Activated T-cell treated with anti-CD3 and anti-CD28 coated beads, Interleukin-2, amount 50 U/mL, for 48 hours (primary cell): Measurements from ENCODE around the gene PLXNA4.

Experiments
- DNase-seq, 2 experiments: peaks; one replicate each; pipeline ENCODE4 v3.0.0-alpha.2; 2020

The PLXNA4 gene

GRCh38 chr7:132430861-132431822 lies 145.1 kb downstream of the PLXNA4 start:
- DNase-seq = peak; percentile 51 to 64

GRCh38 chr7:132430041-132430855 lies 146.0 kb downstream of the PLXNA4 start:
- DNase-seq = no peak

GRCh38 chr7:132429181-132429580 lies 147.1 kb downstream of the PLXNA4 start:
- DNase-seq = no peak

DNA sequence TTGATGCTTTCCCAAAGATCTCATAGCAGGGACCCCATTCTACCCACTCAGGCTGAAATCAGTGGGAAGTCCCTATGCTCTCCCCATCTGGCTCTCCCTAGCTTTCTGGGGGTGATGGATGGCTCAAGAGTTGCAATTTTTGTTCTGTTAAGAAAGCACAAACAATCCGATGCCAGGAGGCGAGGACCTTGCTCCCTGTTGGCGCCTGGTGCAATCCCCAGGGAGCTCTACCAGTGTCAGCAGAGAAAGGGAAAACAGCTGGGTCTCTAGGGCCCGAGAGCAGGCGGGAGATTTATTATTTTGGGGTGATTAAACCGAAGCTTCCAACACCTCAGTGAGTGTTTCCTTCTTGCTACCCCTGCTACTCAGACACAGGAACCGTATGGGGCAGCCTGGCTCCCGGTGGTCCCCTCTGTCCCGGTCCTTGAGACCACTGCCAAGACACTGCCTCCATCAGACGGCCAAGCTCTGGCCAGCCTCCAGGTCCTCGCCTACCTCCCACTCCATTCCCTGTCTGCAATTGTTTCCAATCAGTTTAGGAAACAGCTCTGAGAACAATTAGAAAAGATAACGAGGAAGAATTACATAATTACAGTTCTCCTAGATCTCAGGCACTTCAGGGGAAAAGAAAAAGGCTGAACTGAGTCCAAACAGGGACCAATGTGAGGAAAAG lies 147.9 kb downstream of the PLXNA4 start:
- no peak for DNase-seq

DNA sequence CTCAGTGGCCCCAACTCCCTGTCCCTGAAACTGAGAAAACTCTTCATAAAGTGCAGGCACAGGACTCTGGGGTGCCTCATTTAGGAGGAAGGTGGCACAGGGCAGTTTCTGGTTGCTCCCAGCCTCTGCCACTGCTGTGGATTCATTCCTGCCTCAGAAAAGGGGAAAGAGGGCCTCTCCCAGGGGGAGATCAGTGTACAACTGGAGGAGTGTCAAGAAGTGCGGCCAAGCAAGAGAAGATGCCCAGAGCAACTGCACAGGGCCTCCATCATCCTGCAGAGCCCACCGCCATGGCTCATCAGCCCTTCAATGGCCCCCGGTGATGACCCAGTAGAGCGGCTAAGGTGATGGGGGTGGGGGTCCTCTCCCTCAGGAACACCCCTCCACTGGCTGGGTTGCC lies 150.3 kb downstream of the PLXNA4 start:
- no peak for DNase-seq

DNA sequence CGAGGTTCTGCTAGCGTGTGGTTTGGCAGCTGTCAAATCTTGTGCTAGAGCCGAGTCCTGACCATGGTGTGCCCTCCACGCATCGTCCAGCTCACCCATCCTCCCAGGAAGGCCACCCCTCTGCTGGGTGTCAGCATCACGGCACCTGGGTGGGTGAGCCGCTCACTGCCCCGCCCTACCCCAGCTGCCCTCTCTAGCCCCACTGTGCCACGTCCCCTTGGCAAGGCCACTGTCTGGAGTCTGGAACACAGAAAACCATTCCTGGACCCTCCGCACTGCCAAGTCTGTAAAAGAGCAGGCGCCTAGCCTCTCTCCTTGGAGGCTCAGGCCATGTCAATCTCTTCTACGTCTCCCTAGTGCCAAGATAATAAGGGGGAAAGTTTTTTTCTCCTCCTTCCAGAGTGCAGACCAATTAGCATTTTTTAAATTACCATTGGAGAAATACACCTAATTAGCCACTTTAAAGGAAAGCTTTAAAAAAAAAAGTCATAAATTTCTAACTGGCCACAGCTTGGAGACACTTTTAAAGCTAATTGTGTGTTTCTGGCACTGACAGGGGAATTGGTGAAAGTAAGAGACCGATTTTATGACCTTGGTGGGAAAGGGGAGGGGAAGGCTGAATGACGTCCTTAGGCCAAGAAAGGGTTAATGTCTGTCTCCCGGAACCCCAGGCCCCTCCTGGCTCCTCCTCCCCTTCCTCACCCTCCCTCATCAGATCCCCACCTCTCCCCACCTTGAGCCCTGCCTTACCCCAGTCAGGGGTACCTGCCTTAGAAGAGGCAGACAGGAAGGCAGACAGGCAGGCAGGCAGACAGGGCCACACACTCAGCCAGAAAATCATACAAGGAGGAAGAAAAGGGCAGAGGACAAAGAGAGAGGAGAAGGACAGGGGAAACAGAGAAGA lies 151.2 kb downstream of the PLXNA4 start:
- no peak for DNase-seq

DNA sequence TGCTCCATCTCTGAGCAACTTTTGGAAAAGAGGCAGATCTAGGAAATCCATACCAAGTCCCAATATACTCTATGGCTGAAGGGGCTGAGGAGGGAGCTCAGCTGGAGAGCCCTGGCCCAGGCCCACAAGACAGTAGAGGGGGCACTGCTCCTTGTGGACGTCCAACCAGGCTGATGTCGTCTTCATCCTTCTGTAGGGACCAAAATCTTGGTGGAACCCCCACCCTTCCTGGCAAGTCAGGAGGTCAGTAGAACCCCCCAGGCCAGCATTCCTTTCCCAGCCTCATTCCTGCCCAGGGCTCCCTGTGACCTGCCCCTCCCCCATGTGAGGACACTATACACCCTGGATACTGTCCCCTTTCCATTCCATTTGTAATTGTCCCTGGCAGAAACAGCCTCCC lies 152.0 kb downstream of the PLXNA4 start:
- DNase-seq = no peak

DNA sequence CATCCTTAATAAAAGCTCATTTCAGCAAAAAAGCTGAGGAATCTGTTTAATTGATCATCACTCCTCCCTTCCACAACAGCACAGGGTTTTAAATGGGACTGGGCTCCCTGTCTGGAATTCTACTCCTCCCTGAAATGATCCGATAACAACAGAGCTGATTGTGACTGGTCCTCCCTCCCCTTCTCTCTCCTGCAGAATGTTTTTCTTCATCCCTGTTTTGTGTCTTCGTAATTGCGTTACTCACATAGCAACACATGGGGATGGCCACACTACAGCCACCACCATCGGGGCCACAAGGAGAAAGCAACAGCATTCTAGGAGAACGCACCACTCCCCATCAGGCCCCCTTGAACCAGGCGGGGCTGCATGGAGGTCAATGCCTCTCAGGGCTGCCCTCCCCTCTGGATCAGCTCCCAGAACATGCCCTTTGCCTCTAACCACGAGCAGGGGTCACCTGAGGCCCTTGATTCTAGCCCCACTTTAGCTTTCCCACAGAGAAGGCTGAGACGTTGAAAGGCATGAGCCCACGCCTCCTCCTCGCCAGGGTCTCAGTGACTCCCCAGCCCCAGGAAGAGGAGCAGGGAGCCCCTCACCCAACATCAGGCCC lies 152.6 kb downstream of the PLXNA4 start:
- no peak for DNase-seq

DNA sequence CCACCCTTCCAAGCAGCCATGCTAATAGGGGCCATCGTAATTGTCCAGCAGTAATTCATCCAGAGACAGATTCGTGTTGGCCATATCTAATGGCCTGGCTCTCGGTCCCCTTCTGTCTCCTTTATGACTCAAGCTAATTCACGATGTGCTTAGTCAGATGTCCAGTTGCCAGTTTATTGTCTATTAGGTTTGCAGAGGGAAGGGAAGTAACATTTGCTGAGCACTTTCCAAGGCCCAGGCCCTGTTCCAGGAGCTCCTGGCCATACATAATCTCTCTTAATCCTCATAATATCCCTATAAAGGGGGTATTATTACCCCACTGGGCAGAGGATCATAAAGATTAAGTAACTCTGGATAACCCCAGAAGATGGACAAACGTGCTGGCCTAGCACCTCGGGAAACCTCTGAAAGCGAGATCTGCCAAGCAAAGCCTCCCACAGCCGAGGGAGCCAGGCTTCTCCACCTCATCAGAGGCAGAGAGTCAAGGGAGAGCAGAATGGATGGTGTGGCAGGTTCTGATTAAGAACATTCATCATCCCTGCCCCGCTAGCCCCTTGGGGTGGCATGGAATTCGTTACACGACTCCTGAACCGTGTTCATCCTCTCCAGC lies 153.7 kb downstream of the PLXNA4 start:
- DNase-seq = no peak

GRCh38 chr7:132420527-132420926 lies 155.7 kb downstream of the PLXNA4 start:
- no peak for DNase-seq

DNA sequence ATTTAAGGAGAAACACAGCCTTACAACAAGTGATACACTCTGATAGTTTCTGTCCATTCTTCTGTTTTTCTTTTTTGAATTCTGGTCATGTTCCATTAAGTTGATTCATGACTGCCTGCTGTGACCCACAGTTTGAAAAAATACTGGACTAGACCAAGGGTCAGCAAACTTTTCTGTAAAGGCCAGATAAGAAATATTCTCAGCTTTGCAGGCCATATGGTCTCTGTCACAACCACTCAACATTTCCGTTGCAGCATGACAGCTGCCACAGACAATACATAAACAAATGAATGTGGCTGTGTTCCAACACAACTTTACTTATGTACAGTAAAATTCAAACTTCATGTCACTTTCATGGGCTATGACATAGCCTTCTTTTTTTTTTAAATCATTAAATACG lies 156.7 kb downstream of the PLXNA4 start:
- no peak for DNase-seq

DNA sequence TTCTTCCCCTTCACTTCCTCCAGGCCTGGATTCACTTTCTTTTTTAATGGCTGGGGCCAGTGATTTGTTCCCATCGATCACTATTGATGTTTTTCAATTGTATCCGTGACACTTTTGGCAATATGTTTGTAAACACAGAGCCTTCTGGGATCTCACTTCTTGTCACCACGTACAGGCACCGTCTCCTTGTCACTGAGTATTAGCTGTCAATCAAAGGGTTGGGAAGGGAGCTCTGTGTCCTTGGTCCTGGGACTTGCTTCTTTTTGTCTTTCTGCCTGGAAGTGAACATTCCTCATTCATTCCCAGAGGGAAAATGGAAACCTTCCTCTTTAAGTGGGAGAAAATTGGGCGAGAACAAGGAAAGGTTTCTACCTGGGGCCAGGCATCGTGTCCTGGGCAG lies 157.4 kb downstream of the PLXNA4 start:
- no peak for DNase-seq

GRCh38 chr7:132417103-132417906 lies 159.0 kb downstream of the PLXNA4 start:
- DNase-seq = no peak

DNA sequence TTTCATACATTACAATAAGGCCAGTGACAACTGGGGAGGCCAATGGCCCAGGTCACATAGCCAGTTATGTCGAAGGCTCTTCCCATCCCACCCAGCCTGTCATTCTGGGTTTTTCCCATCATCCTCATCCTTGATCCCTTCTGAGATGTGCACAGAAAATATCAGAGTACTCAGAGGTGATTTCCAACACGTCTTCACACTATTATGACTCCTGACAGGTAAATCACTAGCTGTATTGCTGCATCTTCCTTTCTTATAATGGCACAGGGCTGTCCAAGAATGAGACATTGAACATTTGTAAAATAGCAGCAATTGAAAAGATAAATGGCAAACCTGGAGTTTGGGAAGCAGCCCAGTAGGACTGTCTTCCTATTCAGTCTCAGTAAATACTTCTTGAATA lies 159.9 kb downstream of the PLXNA4 start:
- DNase-seq = no peak

GRCh38 chr7:132415259-132415658 lies 161.0 kb downstream of the PLXNA4 start:
- DNase-seq = no peak

- DNase-seq = no peak
These were observed 161.4 kb downstream of the PLXNA4 start for GRCh38 chr7:132414857-132415256.

GRCh38 chr7:132412435-132412834 lies 163.8 kb downstream of the PLXNA4 start:
- DNase-seq = no peak

DNA sequence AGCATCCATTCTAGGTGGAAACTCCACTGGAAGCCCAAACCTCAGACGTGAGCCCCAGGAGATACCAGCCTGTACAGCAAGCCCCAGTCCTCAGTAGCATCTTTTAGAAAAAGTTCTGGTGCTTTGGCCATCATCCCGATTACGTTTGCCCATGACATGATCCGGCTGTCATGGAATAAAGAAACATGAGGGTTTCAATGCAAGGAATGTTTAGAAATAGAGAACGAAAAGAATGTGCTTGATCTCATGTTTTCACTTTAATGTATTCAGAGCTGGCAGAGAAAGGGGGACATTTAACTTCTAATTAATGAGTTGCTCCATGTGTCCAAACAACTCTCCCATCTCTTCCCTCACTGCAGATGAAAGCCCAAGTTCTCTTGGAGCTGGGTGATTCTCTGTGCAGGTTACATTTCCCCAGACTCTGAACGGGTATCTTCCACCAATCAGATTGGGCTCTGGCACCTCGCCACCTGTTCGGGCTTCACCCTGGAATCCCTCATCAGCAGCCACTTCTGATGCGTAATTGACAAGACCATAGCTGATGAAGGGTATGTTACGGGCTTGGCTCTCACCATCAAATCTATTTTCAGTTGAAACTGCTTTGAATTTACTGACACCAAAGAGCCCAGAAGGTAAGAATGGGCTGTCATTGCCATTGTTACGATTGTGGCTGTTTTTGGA lies 165.3 kb downstream of the PLXNA4 start:
- DNase-seq = no peak

DNA sequence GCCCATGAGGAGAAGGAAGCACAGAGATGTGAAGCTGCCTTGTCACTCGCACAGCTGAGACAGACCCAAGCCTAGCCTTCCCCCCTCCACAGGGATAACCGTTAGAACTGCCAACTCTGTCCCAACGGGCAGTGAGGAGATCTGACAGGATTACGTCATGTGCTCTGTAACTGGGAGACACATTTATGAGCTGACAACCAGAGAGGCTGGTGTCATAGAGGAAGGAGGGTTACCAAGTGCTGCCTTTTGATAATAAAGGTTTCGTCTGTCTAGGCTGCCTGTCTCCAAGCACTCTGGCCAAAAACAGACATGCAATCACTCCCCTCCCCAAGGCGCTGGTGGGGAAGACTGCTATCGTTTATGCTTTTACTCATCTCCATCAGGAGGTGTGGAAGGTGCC lies 165.9 kb downstream of the PLXNA4 start:
- no peak for DNase-seq

GRCh38 chr7:132407764-132408163 lies 168.5 kb downstream of the PLXNA4 start:
- no peak for DNase-seq
